GM19324 (cell line): ENCODE measurements around the gene SLC9A9.

Experiments
- ATAC-seq: cut with Tn5 transposase; IDR thresholded peaks from one replicate; pipeline ENCODE4 v1.9.1; 2021; ENCODE audit warnings: mild to moderate bottlenecking, moderate library complexity; ENCODE audit not compliant: unreplicated experiment, low FRiP score

The SLC9A9 gene

DNA sequence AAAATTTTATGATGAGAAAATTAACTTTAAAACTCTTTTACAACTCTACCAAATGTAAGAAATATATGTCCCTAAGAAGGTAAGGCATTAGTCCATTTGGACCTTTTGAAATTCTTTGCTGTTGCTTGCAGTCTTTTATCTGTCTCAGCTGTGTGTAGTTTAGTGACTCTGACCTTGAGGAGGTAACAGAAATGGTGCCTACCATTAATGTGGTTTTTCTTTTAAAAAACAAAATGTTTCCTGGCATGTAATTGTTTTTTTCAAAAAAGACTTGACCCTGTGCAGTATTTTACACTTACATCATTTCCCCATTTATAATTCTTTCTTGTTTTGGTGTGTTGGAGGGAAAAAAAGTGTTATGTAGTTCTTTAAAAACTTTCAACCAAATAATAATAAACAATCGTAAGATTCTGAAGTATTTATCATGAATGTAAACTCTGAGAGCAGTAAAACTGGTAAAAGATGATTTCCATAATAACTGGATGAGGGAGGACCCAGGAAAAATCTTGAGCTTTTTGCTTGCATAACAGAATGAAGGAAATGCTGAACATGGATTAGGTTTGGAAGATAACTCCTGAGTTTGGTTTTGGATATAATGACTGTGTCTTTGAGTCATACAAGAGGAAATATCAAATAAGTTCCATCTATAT lies 503.6 kb downstream of the SLC9A9 start:
- ATAC-seq, result no peak

DNA sequence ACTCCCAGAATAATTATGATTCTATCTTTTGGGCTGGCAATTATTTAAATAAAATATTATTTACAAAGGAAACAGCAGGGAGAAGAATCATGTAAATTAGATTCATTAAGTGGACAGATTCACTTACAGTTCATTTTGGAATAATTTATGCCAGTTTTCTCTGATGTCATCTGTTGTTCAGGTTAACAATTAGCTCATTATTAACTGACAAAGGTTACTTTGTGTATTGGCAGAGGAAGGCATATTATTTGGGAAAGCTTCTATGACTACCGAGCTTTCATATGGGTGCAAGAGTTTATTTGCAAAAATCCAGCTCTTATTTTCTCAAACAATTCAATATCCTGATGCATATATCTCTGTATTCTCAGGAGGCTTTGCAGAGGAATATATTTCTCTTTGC lies 504.3 kb downstream of the SLC9A9 start:
- no peak for ATAC-seq

DNA sequence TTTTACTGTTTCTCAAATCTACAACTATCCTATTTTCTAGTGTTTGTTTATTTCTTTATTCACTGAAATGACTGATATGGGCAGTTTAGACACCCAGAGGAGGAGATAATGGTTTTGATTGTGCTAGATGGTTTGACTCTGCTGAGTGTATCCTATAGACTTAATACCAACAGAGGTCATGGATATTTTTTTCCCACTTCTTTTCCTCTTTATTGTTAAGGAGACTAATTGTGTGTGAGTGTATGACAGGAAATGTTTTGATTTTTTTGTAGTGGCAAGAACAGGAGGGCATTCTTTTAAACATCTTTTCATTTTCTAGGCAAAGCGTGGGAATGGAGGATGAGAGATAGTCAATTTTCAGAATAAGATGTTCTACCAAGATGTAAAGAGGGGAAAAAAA lies 505.2 kb downstream of the SLC9A9 start:
- ATAC-seq, result no peak

DNA sequence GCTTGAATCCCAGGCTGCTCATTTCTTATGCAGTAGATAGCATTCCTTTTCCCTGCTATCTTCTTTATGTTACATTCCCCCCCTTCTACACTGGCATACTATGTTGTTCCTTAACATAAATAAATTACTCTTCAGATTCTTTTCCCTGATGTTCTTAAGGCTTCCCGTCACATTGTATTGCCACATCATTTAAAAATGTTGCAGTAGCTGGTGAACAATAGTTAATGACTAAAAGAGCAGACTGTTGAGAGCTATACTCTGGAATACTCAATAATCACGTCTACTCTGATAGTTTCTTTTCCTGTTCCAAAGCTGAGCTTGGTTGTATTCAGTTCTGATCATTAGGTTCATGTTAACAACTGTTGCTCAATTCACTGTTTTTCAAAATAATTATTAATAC lies 508.8 kb downstream of the SLC9A9 start:
- ATAC-seq, result no peak

DNA sequence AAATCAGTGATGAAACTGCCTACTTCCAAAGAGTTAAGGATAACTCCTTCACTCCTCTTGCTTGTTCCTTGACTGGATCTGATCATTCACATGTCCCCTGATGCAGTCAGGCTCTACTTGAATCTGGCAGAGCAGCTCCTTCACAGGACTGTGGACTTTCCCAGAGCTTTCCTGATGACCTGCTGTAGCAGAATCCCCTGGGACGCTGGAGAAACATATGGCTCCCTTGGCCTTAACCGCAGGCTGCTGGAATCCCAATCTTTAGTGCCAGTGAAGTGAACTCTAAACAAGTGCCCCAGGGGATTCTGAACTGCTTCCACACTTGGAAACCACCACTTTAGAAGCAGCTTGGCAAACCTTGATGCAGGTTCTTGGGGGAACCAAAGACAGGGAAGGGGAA lies 510.9 kb downstream of the SLC9A9 start:
- no peak for ATAC-seq

DNA sequence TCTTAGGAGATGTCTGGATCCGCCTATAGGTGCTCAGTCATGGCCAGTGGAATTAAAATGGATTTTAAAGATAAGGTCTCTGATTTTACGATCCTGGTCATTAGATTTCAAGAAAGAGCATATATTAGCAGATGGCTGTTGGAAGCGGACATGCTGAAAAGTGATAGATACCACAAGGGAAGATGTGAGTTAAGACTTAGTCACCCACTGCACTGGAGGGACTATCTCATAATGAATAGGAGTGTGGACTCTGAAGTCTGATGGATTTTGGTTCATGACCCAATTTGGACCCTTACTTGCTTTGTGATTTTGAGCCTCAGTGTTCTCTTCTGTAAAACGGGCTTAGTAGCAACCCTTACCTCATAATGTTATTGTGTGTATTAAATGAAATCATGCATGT lies 514.0 kb downstream of the SLC9A9 start:
- no peak for ATAC-seq

DNA sequence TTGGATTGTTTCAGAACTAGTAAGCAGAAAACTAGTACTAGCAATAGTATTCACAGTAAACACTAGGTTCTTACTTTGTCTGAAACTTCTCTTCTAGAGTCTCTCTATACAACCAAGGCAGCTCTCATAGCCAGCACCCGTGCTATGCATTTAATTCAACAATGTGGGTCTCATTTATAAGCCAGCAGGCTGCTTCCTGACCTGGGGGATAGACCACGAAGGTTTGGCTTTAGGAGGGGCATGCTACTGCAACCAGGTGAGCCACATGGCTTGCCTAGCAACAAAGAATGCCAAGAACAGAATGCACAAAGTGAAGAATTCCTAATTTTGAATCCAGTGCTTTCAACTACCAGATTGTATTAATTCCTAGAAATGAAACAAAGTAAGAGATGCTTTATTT lies 514.9 kb downstream of the SLC9A9 start:
- no peak for ATAC-seq

DNA sequence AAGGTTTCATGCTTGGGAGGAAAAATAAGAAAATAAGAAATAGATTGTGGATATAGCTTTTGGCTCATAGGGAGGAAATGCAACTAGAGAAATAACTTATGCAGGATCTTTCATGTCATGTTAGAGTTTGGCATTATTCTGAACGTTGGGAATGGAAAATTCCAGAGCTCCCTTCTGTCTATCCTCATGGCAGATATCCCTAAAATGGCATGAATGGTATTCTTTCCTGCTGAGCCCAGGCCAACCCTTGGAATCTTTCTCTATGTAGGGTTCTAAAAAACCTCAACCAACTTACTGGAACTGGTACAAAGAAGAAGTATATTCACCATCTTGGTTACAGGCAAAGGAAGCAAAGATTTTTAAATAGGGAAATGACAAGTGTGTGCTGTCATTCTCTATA lies 516.2 kb downstream of the SLC9A9 start:
- no peak for ATAC-seq

DNA sequence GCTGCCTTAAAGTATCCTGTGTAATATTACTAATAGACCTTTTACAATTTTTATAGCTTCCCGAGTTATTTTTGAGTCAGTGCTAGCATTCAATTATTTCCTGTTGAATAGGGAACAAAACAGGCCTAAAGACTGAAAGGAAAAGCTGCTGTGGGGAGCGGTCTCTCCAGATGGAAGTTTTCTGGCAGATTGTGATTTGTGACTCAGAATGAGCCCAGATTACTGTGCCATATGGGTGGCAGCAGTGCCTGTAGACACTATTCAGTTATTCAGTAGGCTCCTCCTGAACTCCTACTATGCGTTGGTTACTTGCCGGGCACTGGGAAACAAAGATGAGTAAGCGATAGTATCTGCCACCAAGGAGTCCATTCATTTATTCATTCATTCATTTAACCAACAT lies 516.9 kb downstream of the SLC9A9 start:
- no peak for ATAC-seq

DNA sequence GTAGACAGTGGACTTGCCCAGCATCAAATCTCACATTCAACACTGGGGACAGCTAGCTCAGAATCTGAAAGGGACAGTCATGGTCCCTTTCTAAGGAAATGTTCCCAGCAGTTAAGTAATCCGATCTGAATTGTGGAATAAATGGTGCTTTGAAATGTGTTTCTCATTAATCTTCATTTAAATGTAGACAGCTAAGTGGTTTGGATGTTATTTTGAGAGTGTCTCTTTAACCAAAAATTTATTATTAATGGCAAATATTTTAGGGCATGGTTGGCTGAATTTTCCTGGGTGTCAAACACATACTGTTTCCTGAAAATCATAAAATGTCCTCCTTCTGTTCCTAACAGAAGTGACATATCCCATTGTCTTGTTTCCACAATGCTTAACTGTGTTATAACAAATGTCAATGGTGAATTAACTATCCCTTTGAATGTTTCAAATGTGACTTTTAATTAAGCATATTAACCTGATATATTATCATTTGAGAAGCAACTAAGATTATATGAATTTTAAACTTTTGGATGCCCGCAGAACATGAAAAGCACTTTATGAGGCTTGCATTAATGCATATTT lies 517.9 kb downstream of the SLC9A9 start:
- no peak for ATAC-seq

DNA sequence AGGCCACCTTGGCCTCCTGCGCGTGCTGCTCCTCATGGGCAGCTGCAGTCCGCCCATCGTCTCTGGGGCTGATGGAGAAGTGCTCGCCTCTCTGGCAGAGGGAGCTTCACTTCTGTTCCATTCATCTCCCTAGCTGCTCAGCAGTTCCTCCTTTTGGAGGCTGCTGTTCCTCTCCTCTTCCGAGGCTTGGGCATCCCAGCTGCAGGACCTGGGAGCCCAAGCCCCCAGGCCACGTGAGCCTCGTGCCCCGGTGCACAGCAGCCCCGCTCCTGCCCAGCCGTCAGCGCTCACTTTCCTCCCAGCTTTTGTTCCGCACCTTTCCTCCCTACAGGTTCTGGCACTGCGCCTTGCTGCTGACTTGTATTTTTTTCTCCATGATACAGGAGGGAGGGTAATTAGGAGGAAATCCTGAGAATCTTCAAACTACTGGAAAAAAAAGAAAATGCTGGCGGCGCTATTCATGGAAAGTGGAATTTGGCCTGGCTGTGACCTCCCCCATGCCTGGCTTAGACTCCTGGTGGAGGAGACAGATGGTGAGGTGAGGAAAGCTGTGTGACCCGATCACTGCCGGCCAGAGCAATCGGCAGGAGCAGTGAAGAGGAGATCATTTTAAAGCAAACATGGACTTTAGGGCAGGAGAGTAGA lies 518.6 kb downstream of the SLC9A9 start:
- no peak for ATAC-seq

DNA sequence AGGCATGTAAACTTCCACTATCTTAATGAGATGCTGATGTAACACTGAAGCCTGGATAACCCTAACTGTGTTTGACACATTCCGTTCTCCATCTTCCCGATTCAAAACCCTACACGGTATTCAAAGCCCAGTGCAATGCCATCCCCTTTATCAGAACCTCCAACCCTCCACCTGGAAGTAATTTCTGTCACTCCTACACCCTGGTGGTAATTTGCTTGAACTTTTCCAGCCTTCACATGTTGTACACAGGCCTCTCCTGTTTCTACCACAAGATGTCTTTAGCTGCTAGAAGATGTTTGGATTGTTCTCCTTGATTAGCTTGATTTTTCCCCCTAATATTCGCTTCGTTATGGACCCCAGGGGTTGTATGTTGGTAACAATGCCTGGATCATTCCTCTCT lies 519.8 kb downstream of the SLC9A9 start:
- no peak for ATAC-seq

DNA sequence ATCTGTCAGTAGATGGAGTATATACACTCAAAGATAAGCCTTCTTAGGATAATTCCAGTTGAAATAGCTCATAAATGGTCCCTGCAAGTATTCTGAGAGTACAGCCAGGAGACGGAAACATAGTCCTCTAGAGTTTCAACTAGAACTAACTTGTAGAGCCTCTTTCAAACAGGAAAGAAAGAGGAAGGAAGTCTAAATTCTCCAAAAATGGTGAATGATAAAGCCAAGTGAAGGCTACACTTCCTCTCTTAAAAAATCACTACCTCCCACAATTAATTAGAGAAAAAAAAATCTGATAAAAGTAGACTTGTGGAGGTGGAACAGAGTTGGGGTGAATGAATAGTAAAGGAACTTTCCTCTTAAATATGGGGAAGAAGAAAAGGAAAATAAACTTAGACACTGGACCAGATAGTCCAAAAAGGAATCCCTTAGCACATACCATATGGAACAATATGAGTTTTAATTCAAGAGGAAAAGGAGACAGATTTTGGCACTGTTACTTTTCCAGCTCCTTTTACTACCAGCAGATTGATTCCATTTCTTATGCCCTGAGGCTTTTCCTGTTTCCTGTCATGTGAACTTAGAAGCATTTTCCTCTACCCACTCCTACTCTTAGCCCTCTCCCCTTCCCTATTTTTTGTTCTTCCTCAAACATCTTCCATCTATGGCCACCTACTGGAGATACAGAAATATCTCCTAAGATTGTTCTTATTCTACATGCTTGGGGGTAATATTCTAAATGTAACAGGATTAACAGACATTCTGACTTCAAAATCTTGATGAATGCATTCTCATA lies 521.1 kb downstream of the SLC9A9 start:
- ATAC-seq, result no peak

DNA sequence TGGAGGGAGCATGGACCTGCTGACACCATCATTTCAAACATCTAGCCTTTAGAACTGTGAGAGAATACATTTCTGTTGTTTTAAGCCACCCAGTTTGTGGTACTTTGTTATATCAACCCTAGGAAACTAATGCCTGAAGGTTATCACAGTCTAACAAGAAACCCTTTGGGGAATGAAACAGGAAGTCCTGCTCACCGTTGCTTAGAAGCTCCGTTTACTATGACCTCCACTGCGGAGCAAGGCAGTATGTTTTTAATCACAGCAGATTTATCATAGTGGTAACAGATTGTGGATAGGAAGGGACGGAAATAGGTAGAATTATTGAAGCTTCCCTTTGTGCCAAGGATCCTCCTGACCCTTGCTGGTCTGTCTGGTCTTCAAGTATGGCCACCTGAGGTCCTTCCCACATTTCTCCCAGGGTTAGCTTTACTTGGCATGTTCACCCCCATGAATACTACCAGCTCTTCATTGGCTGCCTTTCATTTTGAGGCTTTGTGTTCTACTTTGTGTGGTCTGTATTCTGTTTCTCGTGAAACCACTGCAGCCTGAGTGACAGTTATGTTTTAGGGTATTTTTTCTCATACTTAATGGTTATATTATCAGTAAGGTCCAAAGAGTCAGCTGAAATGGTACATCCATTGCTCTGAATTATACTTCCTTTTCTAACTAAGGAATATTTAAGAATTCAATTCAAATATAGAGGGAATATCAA lies 527.1 kb downstream of the SLC9A9 start:
- ATAC-seq, result no peak

DNA sequence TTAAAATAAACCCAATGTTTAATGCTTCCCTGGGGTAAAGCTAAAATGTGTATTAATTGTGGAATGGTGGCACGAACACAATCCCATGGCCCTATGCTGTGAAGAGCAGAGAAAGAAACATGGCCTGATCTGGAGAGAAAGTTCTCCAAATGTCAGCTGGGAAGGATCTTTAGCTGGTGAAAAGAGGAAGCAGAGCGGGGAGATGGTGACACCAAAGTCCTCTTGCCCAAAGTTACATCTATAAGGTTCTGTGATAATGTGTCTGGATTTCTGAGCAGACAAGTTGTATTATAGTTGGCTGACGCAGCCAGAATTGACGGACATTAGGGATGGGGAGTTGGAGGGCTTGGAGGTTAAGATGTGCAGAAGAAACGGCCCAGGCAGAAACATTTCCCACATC lies 532.5 kb downstream of the SLC9A9 start:
- no peak for ATAC-seq

DNA sequence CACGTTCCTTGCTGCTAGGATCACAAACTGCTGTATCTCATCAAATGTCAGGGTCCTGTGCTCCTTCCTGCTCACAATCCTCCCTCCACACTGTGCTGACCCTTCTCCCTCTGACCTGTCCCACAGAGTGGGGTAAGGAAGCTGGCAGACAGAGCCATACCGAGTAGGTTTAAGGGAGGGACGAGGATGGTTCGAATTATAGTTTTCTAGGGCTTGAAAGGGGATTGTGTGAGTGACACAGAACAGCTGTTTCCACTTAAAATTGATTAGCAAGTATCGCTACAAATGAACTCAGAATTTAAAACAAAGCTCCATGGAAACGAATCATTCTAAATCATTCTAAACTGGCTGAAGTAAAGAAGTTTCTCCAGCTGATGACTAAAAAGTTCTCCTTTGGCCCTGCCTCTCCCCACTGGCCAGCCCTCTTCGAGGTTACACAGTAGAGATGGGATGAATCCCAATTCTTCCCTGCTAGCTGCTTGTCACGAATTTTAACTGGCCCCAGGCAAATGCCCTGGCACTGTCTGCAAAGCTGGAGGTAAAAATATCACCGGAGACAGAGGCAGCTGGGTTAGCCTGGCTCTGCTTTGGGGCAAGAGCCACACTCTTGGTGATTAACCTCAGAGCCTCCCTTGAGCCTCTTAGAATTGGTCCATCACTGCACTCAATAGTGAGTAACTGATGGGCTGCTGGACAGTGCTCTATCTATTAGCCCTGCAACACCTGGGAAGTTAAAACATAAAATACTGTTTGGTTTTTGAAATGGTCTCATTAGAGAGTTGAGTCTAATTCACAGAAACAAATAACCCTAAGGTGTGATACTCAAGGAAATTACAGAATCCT lies 533.8 kb downstream of the SLC9A9 start:
- no peak for ATAC-seq

DNA sequence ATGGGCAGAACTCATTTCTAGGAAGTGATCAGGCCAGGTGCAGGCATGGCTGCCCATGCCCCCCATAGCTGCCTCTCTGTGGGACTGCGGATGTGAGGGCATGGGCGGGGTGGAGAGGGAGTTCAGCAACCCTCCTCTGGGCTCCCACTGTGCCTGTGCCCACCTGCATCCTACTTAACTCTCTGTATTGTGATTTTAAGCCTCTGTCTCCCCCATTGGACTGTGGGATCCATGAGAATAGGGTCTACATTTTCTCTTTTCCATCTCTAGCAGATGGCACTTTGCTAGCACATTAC lies 534.4 kb downstream of the SLC9A9 start:
- ATAC-seq, result no peak

DNA sequence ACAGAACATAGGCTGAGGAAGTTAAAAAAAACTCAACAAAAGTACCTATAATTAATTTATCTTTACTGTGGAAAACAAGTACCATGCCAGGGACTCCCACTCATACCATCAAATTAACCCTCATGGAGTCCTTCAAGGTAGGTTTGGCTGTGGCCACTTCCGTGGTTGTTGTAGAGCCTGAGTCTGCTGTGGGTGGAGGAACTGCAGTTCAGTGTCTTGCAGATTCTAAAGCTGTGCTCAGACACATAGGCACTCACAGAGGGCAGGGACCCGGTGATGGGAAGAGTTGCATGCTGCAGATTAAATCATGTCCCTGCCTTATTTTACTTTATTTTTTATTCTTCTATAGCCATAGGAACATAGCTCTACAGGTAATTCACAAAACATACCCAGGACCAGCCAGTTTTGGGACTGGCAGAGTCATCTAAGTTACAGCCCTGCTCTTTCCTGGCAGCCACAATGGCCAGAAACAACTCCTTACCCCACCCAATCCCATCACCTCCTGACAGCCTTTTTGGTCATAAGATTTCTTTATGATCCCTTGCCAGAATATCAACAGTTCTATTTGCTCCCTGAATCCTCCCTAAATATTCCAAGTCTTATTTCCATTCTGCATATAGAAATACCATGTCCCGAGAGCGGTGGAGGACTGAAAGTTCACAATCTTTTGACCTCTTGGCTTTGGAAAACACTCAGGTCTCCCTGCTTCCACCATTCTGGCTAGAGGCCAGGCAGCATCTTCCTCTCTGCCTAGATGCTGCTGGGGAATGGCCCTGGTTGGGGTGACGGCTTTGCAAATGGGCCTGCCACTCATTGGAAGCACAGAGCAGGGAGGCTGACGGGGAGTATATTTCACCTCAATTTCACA lies 535.0 kb downstream of the SLC9A9 start:
- no peak for ATAC-seq

DNA sequence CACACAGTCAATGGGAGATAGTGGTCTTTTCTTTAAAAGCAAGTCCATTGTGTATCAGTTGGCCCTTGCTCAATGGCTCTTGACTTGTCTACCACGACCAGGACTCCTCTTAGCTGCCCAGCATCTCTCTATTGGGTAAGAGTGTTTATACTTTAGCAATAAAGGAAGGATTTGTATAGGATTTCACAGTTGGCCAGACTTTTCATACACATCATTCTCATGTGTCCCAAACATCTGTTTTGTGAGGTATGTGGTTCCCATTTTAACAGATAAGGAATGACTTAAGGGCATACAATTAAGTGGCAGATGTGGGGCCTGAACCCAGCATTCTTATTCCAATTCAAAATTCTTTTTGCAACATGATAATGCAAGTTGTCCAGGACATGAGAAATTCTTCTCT lies 537.2 kb downstream of the SLC9A9 start:
- ATAC-seq, result no peak
